ENCODE data around the gene HSPA9. TPM values are rescaled to one million over a fixed set of nuclear protein-coding genes. Genes with fewer than 3 reads are reported as not detected.

Gene HSPA9
- polyA plus RNA-seq, 2 of the 4 experiments (the other 2 are of a cell fraction): 417 to 615 TPM

GRCh38 chr5:138533973-138534941, 40.9 kb downstream of the HSPA9 start:
- DNase-seq (ENCODE audit: low read depth in 1 of 2, low spot score in 1 of 2): no peak
- no peak for ATAC-seq
- WGBS (ENCODE audit: missing lambda C conversion rate): 86% methylated on average over 5 of the region's 5 CpGs
- H3K4me2 ChIP-seq: no peak overlapping the region
- H3K27ac ChIP-seq: no peak overlapping the region
- H3K4me3 ChIP-seq: no peak overlapping the region
- ChIA-PET POLR2A (interaction anchor here (0.5 to 1.4 kb wide), 2 partner anchors 9 to 45 kb away, joined by 4 to 13 read pairs; partner anchors contain the start of gene ETF1), CTCF (interaction anchor here (0.9 to 3.9 kb wide), 4 partner anchors 9 to 188 kb away, joined by 3 to 21 read pairs (median 4); partner anchors contain the start of gene ETF1)
- peaks cover 18% of the 10 kb centered on the region; the same call in 1 of the 3 replicates for H3K4me1 ChIP-seq
- FAIRE-seq: no peak
- no peaks in the 10 kb centered on the region for H3K9me3 ChIP-seq
- TF ChIP-seq E2F6 (IDR thresholded peaks at IDR 0.05; ENCODE audit: borderline replicate concordance, low read depth) (no peak), ZFP36 (IDR thresholded peaks at IDR 0.05; ENCODE audit: borderline replicate concordance, partially characterized antibody) (no peak), RNF2 (IDR thresholded peaks at IDR 0.05; ENCODE audit: borderline replicate concordance, low read depth) (no peak), HOXA7 (CRISPR knock-in tag; IDR thresholded peaks at IDR 0.05) (peak; percentile 69; the same call in 1 of the 2 replicates), FOSB (CRISPR knock-in tag; IDR thresholded peaks at IDR 0.05) (0 out of 2 replicates have a peak, but pooled peaks have one; percentile 24)

DNA sequence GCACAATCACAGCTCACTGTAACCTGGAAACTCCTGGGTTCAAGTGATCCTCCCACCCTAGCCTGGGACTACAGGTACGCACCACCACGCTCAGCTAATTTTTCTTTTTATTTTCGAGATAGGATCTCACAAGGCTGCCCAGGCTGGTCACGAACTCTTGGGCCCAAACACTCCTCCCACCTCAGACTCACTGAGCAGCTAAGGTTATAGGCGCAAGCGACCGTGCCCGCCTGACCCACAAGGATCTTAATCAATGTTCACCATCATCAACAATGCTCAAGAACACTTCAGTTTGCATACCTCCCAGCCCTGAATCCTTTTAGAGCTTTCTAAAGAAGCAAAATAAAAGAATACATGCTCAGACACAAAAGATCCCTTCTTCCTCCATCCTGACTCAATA, 45.4 kb downstream of the HSPA9 start:
- TF ChIP-seq RNF2 (IDR thresholded peaks at IDR 0.05; ENCODE audit: borderline replicate concordance, low read depth): no peak
- TF ChIP-seq HEYL (CRISPR knock-in tag; IDR thresholded peaks at IDR 0.05): no peak
- TF ChIP-seq, protein P1, sequence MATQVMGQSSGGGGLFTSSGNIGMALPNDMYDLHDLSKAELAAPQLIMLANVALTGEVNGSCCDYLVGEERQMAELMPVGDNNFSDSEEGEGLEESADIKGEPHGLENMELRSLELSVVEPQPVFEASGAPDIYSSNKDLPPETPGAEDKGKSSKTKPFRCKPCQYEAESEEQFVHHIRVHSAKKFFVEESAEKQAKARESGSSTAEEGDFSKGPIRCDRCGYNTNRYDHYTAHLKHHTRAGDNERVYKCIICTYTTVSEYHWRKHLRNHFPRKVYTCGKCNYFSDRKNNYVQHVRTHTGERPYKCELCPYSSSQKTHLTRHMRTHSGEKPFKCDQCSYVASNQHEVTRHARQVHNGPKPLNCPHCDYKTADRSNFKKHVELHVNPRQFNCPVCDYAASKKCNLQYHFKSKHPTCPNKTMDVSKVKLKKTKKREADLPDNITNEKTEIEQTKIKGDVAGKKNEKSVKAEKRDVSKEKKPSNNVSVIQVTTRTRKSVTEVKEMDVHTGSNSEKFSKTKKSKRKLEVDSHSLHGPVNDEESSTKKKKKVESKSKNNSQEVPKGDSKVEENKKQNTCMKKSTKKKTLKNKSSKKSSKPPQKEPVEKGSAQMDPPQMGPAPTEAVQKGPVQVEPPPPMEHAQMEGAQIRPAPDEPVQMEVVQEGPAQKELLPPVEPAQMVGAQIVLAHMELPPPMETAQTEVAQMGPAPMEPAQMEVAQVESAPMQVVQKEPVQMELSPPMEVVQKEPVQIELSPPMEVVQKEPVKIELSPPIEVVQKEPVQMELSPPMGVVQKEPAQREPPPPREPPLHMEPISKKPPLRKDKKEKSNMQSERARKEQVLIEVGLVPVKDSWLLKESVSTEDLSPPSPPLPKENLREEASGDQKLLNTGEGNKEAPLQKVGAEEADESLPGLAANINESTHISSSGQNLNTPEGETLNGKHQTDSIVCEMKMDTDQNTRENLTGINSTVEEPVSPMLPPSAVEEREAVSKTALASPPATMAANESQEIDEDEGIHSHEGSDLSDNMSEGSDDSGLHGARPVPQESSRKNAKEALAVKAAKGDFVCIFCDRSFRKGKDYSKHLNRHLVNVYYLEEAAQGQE (IDR thresholded peaks at IDR 0.05): no peak
- no peak for TF ChIP-seq TFCP2L1 (CRISPR knock-in tag; IDR thresholded peaks at IDR 0.05)
- TF ChIP-seq CHD4 (IDR thresholded peaks at IDR 0.05; ENCODE audit: borderline replicate concordance): no peak
- TF ChIP-seq, protein P2, sequence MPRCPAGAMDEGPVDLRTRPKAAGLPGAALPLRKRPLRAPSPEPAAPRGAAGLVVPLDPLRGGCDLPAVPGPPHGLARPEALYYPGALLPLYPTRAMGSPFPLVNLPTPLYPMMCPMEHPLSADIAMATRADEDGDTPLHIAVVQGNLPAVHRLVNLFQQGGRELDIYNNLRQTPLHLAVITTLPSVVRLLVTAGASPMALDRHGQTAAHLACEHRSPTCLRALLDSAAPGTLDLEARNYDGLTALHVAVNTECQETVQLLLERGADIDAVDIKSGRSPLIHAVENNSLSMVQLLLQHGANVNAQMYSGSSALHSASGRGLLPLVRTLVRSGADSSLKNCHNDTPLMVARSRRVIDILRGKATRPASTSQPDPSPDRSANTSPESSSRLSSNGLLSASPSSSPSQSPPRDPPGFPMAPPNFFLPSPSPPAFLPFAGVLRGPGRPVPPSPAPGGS (IDR thresholded peaks at IDR 0.05): no peak
- no peak for TF ChIP-seq EHF (CRISPR knock-in tag; IDR thresholded peaks at IDR 0.05)
- no peak for TF ChIP-seq RCOR1 (IDR thresholded peaks at IDR 0.05; ENCODE audit: low read depth, low read length)
- no peak for TF ChIP-seq RAD21 (conservative IDR thresholded peaks at IDR 0.05 in 1 of 2, IDR thresholded peaks at IDR 0.05 in 1 of 2)
- no peak for TF ChIP-seq POLR2A (IDR thresholded peaks at IDR 0.05; ENCODE audit: low read length)
- no peak for TF ChIP-seq MAFK (IDR thresholded peaks at IDR 0.05; ENCODE audit: partially characterized antibody)
- no peak for TF ChIP-seq GATA3 (IDR thresholded peaks at IDR 0.05; ENCODE audit: borderline replicate concordance)
- no peak for TF ChIP-seq ZC3H11A (IDR thresholded peaks at IDR 0.05)
- H3K9me3 ChIP-seq: no peaks in the 10 kb centered on the region
- no peak overlapping the region for H3K4me3 ChIP-seq
- peaks cover 20% of the 10 kb centered on the region; the same call in 2 of the 3 replicates for H3K4me1 ChIP-seq
- H3K27ac ChIP-seq: no peak overlapping the region
- H3K4me2 ChIP-seq: no peak overlapping the region
- ATAC-seq: no peak
- CTCF ChIA-PET: interaction anchor here (0.9 to 4.4 kb wide), 5 partner anchors 14 to 81 kb away, joined by 3 to 21 read pairs (median 4); partner anchors contain the start of gene ETF1
- 88% methylated on average over 8 of the region's 8 CpGs for WGBS (ENCODE audit: missing lambda C conversion rate)
- DNase-seq (ENCODE audit: low read depth in 1 of 2, low spot score in 1 of 2): no peak
- POLR2A ChIA-PET: interaction anchor here (0.8 kb wide), 1 partner anchor 13 kb away, joined by 3 read pairs; the partner anchor contains the start of gene ETF1
- FAIRE-seq: no peak
